H1 (cell line): ENCODE results near the gene KRT8.

Experiments used
- CREB1 ChIP-seq: IDR thresholded peaks from 2 replicates; pipeline ENCODE4 v1.6.1; 2012; ENCODE audit warnings: inconsistent platforms
- CTCF ChIP-seq, 3 experiments: IDR thresholded peaks; 1 replicate in 2 of 3; 2 replicates in 1 of 3; pipeline versions ENCODE4 v1.5.1 to v1.6.1; 2011; ENCODE audit warnings: low read length in 3 of 3, mild to moderate bottlenecking in 3 of 3, inconsistent platforms in 2 of 3, low read depth in 1 of 3, moderate library complexity in 1 of 3; ENCODE audit not compliant: insufficient read depth in 1 of 3; ENCODE audit errors: control extremely low read depth in 1 of 3
- EP300 ChIP-seq, 2 experiments: IDR thresholded peaks; 1 replicate in 1 of 2; 2 replicates in 1 of 2; pipeline ENCODE4 v1.6.1; 2011 to 2012; ENCODE audit warnings: low read depth in 2 of 2, low read length in 2 of 2, mild to moderate bottlenecking in 2 of 2, borderline replicate concordance in 1 of 2, inconsistent platforms in 1 of 2, moderate library complexity in 1 of 2
- EZH2 ChIP-seq: fragments of 200-600 bp; sonication (generic); IDR thresholded peaks from 2 replicates; pipeline ENCODE4 v1.7.1; 2012; ENCODE audit warnings: low read depth, mild to moderate bottlenecking, moderate library complexity, low read length, inconsistent platforms; ENCODE audit not compliant: severe bottlenecking
- HDAC6 ChIP-seq: IDR thresholded peaks from one replicate; pipeline ENCODE4 v1.7.1; 2012; ENCODE audit warnings: low read depth, mild to moderate bottlenecking, inconsistent platforms, low read length, moderate library complexity
- KDM4A ChIP-seq: IDR thresholded peaks from one replicate; pipeline ENCODE4 v1.7.1; 2012; ENCODE audit warnings: low read depth, mild to moderate bottlenecking, moderate library complexity, low read length, inconsistent platforms; ENCODE audit not compliant: severe bottlenecking
- POLR2A ChIP-seq, 2 experiments: IDR thresholded peaks; 1 replicate in 1 of 2; 2 replicates in 1 of 2; pipeline ENCODE4 v1.6.1; 2011; ENCODE audit warnings: low read depth in 2 of 2, low read length in 2 of 2, mild to moderate bottlenecking in 2 of 2; ENCODE audit errors: control extremely low read depth in 1 of 2
- POLR2AphosphoS5 ChIP-seq: IDR thresholded peaks from 2 replicates; pipeline ENCODE4 v1.6.1; 2011; ENCODE audit warnings: low read depth, low read length
- SP1 ChIP-seq: IDR thresholded peaks from 2 replicates; pipeline ENCODE4 v1.6.1; 2011; ENCODE audit warnings: low read depth, low read length
- TAF1 ChIP-seq: IDR thresholded peaks from 2 replicates; pipeline ENCODE4 v1.6.1; 2011; ENCODE audit warnings: mild to moderate bottlenecking, low read depth, low read length
- TF ChIP-seq, protein P1 (sequence below): IDR thresholded peaks from 2 replicates; pipeline ENCODE4 v1.6.1; 2012; ENCODE audit warnings: inconsistent platforms

- TF ChIP-seq CREB1 = no peak
- TF ChIP-seq EP300 (IDR thresholded peaks at IDR 0.05; ENCODE audit: borderline replicate concordance in 1 of 2, low read depth in 2 of 2, low read length in 2 of 2) = no peak
- TF ChIP-seq CTCF (IDR thresholded peaks at IDR 0.05; ENCODE audit: control extremely low read depth in 1 of 3, insufficient read depth in 1 of 3, low read depth in 1 of 3, low read length in 3 of 3) = no peak
- no peak for TF ChIP-seq HDAC6
- no peak for TF ChIP-seq TAF1
- TF ChIP-seq SP1 = no peak
- no peak for TF ChIP-seq POLR2A (IDR thresholded peaks at IDR 0.05; ENCODE audit: control extremely low read depth in 1 of 2, low read depth in 2 of 2, low read length in 2 of 2)
- no peak for TF ChIP-seq EZH2
- no peak for TF ChIP-seq KDM4A
- TF ChIP-seq, protein P1, sequence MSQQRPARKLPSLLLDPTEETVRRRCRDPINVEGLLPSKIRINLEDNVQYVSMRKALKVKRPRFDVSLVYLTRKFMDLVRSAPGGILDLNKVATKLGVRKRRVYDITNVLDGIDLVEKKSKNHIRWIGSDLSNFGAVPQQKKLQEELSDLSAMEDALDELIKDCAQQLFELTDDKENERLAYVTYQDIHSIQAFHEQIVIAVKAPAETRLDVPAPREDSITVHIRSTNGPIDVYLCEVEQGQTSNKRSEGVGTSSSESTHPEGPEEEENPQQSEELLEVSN = no peak
- no peak for TF ChIP-seq POLR2AphosphoS5
Observed at GRCh38 chr12:52890417-52890816, 14.5 kb downstream of the KRT8 start.
